ENCODE measurements around the gene TH.

The TH gene

GRCh38 chr11:2202900-2203439 is 31.4 kb upstream of the TH start:
- no peak for DNase-seq (ENCODE audit: low read depth)
- no peak overlapping the region for H3K4me3 ChIP-seq (ENCODE audit: low read depth, low read length)
- TF ChIP-seq CTCF (IDR thresholded peaks at IDR 0.05; ENCODE audit: control insufficient read depth, extremely low read depth, insufficient read depth): no peak

GRCh38 chr11:2202071-2202899 is 30.7 kb upstream of the TH start:
- DNase-seq (ENCODE audit: low read depth): peak; percentile 76
- H3K4me3 ChIP-seq (ENCODE audit: low read depth, low read length): no peak overlapping the region
- TF ChIP-seq CTCF (IDR thresholded peaks at IDR 0.05; ENCODE audit: control insufficient read depth, extremely low read depth, insufficient read depth): no peak

GRCh38 chr11:2201542-2201941 is 29.9 kb upstream of the TH start:
- TF ChIP-seq CTCF (IDR thresholded peaks at IDR 0.05; ENCODE audit: control insufficient read depth, extremely low read depth, insufficient read depth): no peak
- DNase-seq (ENCODE audit: low read depth): no peak
- H3K4me3 ChIP-seq (ENCODE audit: low read depth, low read length): no peak overlapping the region

- no peak for DNase-seq (ENCODE audit: low read depth)
- no peak for TF ChIP-seq CTCF (IDR thresholded peaks at IDR 0.05; ENCODE audit: control insufficient read depth, extremely low read depth, insufficient read depth)
- no peak overlapping the region for H3K4me3 ChIP-seq (ENCODE audit: low read depth, low read length)
Measured at GRCh38 chr11:2200957-2201519, 29.4 kb upstream of the TH start.

GRCh38 chr11:2200536-2200935 is 28.9 kb upstream of the TH start:
- DNase-seq (ENCODE audit: low read depth): no peak
- no peak for TF ChIP-seq CTCF (IDR thresholded peaks at IDR 0.05; ENCODE audit: control insufficient read depth, extremely low read depth, insufficient read depth)
- H3K4me3 ChIP-seq (ENCODE audit: low read depth, low read length): no peak overlapping the region

- no peak for DNase-seq (ENCODE audit: low read depth)
- TF ChIP-seq CTCF (IDR thresholded peaks at IDR 0.05; ENCODE audit: control insufficient read depth, extremely low read depth, insufficient read depth): no peak
- H3K4me3 ChIP-seq (ENCODE audit: low read depth, low read length): no peak overlapping the region
Measured at GRCh38 chr11:2199466-2200341, 28.1 kb upstream of the TH start.

All from LNCaP clone FGC (cell line).